ENCODE results near the gene UAP1L1.

DNA sequence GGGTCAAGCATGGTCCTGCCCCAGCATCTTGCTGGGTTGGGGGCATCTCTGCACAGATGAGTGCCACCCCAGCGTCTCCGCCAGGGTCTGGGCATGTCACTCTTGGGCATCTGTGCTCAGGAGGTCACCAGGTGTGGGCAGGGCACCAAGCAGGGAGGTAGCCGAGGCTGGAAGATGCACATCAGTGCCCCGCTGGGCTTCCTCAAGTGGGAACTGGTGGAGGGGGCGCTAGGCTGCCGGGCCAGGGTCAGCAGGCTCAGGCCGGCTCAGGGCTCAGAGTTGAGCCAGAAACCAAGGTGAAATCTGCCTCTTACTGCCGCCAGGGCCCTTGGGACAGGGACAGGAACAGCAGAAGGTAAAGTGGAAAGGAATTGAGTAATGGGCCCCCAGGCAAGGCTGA, 41.4 kb upstream of the UAP1L1 start:
- peak in 1 of 3 donors; percentile 28 for TF ChIP-seq POLR2AphosphoS5 (IDR thresholded peaks at IDR 0.05)
- TF ChIP-seq POLR2A (IDR thresholded peaks at IDR 0.05), result no peak
- TF ChIP-seq, protein P1, sequence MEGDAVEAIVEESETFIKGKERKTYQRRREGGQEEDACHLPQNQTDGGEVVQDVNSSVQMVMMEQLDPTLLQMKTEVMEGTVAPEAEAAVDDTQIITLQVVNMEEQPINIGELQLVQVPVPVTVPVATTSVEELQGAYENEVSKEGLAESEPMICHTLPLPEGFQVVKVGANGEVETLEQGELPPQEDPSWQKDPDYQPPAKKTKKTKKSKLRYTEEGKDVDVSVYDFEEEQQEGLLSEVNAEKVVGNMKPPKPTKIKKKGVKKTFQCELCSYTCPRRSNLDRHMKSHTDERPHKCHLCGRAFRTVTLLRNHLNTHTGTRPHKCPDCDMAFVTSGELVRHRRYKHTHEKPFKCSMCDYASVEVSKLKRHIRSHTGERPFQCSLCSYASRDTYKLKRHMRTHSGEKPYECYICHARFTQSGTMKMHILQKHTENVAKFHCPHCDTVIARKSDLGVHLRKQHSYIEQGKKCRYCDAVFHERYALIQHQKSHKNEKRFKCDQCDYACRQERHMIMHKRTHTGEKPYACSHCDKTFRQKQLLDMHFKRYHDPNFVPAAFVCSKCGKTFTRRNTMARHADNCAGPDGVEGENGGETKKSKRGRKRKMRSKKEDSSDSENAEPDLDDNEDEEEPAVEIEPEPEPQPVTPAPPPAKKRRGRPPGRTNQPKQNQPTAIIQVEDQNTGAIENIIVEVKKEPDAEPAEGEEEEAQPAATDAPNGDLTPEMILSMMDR (IDR thresholded peaks at IDR 0.05 in 8 of 11, conservative IDR thresholded peaks at IDR 0.05 in 3 of 11), result no peak

Data from spleen (tissue), 7 donors.